Caco-2 (cell line): Measurements from ENCODE around the gene GPX2. TPM values are rescaled to one million over a fixed set of nuclear protein-coding genes. Genes with fewer than 3 reads are reported as not detected.

Experiments used
- BruUV-seq: library from RNA; stranded (reverse); fragments of 400-500 nt; replicated peaks from 2 replicates; lab custom pipeline; 2021; lab: Mats Ljungman, UMichigan
- CTCF ChIA-PET: fragments of 300-600 bp; sonication (Branson Sonifier 250); formaldehyde crosslinking; loops from one replicate; lab custom pipeline; 2022; ENCODE audit warnings: antibody characterized with exemption; lab: Charles Lee
- POLR2A ChIA-PET: fragments of 300-600 bp; sonication (Branson Sonifier 250); formaldehyde crosslinking; loops from one replicate; lab custom pipeline; 2022; ENCODE audit warnings: antibody characterized with exemption; lab: Charles Lee
- DNase-seq, 2 experiments: peaks; one replicate each; pipeline versions ENCODE4 v3.0.0 to v3.0.0-alpha.2; 2020 to 2022
- H3K27me3 ChIP-seq: replicated peaks from 2 replicates; pipeline ENCODE4 v1.6.0; 2011; ENCODE audit warnings: low read length; ENCODE audit not compliant: control insufficient read depth, insufficient read depth
- H3K36me3 ChIP-seq: 2 replicates; pipeline ENCODE4 v1.5.1; 2011; ENCODE audit warnings: low read length; ENCODE audit not compliant: control insufficient read depth, insufficient read depth
- H3K4me1 ChIP-seq: fragments of 250-450 bp; sonication (Bioruptor Pico); 2 replicates; pipeline ENCODE4 v1.5.1; 2020; ENCODE audit warnings: mild to moderate bottlenecking
- H3K4me3 ChIP-seq: 2 replicates; pipeline ENCODE4 v1.5.1; 2011; ENCODE audit warnings: low read depth, mild to moderate bottlenecking, control low read depth, low read length
- H3K9me3 ChIP-seq: fragments of 250-450 bp; sonication (Bioruptor Pico); 2 replicates; pipeline ENCODE4 v1.5.1; 2020; ENCODE audit warnings: mild to moderate bottlenecking, moderate library complexity
- H3K27ac Mint-ChIP-seq: one replicate; pipeline ENCODE4 v1.8.0; 2022; ENCODE audit warnings: mixed read lengths; ENCODE audit not compliant: unreplicated experiment
- H3K27me3 Mint-ChIP-seq: one replicate; pipeline ENCODE4 v1.8.0; 2022; ENCODE audit warnings: mixed read lengths; ENCODE audit not compliant: insufficient read depth, unreplicated experiment
- H3K36me3 Mint-ChIP-seq: one replicate; pipeline ENCODE4 v1.8.0; 2022; ENCODE audit warnings: mild to moderate bottlenecking, mixed read lengths; ENCODE audit not compliant: insufficient read depth, unreplicated experiment
- H3K4me1 Mint-ChIP-seq: one replicate; pipeline ENCODE4 v1.8.0; 2022; ENCODE audit warnings: low read depth, mixed read lengths; ENCODE audit not compliant: unreplicated experiment
- H3K4me3 Mint-ChIP-seq: one replicate; pipeline ENCODE4 v1.8.0; 2022; ENCODE audit warnings: mild to moderate bottlenecking, moderate library complexity, mixed read lengths; ENCODE audit not compliant: unreplicated experiment
- H3K9me3 Mint-ChIP-seq: one replicate; pipeline ENCODE4 v1.8.0; 2022; ENCODE audit warnings: mixed read lengths; ENCODE audit not compliant: unreplicated experiment
- CTCF ChIP-seq, 2 experiments: fragments of 200-600 bp in 1 of 2; IDR thresholded peaks; 1 replicate in 1 of 2; 2 replicates in 1 of 2; pipeline versions ENCODE4 v1.5.1 to v1.8.0; 2011 to 2022; ENCODE audit warnings: antibody characterized with exemption in 1 of 2, control low read depth in 1 of 2, inconsistent platforms in 1 of 2, low read depth in 1 of 2, low read length in 1 of 2, mild to moderate bottlenecking in 1 of 2, moderate library complexity in 1 of 2; ENCODE audit not compliant: insufficient read depth in 1 of 2, severe bottlenecking in 1 of 2, unreplicated experiment in 1 of 2
- intact Hi-C: fragments of 100-400 bp; cut with micrococcal nuclease; formaldehyde crosslinking; loops from one replicate; pipeline ENCODE4 v1.10.0; 2022; ENCODE audit not compliant: unreplicated experiment
- total RNA-seq: library from RNA; stranded (reverse); gene quantifications from 2 replicates; pipeline ENCODE4 v1.2.3, GENCODE V29; 2022

The GPX2 gene
- total RNA-seq, 1 experiment from 2014 or later, result 48.1 TPM

DNA sequence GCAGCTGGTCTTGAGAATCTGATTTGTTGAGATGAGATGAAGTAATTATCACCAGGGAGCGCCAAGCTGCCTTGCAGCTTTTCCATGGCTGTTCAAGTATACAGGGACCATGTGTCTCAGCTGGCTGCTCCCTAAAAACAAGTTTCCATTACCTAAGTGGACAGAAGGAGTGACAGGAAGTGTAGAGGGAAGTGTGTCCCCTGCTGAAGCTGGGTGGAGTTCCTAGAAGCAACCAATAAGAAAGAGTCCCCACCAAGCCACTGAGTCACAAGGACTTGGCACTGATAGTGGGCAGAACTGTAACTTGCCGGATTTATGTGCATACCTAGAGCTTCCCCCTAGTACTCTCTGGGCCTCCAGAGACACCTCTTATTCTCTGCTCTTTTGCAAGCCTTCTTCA lies 1.5 kb upstream of the GPX2 start:
- Histone ChIP-seq H3K9me3 (no peaks in the 10 kb centered on the region), H3K4me1 (peaks cover 48% of the 10 kb centered on the region), H3K36me3 (peaks cover 4% of the 10 kb centered on the region; the same call in 1 of the 2 replicates), H3K4me3 (no peak overlapping the region), H3K27me3 (no peaks in the 10 kb centered on the region)
- Mint-ChIP-seq H3K4me3 (no peak overlapping the region), H3K27ac (peak overlapping the region; percentile 26), H3K36me3 (peaks cover 74% of the 10 kb centered on the region), H3K27me3 (no peaks in the 10 kb centered on the region), H3K4me1 (peaks cover 52% of the 10 kb centered on the region), H3K9me3 (no peaks in the 10 kb centered on the region)
- TF ChIP-seq CTCF (IDR thresholded peaks at IDR 0.05; ENCODE audit: insufficient read depth in 1 of 2, low read depth in 1 of 2, low read length in 1 of 2, severe bottlenecking in 1 of 2, unreplicated experiment in 1 of 2), result no peak
- no peak for DNase-seq
- intact Hi-C loops, result no loop called here
- POLR2A ChIA-PET, result no interaction called here
- no TSS peak for BruUV-seq
- CTCF ChIA-PET, result interaction anchor here (0.6 kb wide), 2 partner anchors 28 to 158 kb away, joined by 3 to 5 read pairs; partner anchors contain the start of gene MAX

DNA sequence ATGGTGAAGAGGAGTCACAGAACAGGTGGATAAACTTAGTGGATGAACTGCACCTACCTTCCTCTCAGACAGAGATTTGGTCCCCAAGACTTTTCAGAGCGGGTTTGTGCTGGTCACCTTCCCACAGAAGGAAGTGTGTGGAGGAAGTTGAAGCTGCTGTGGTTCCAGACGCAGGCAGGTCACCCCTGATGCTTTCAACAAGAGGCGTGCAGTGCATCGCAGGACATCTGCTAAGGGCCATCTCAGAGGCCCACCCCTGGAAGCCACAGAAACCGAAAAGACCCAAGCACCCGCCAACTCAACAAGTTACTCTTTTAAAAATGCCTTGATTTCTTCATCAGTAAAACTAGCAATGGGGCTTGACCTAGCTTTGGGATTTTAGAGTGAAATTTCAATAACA lies 1.0 kb upstream of the GPX2 start:
- H3K4me1 Mint-ChIP-seq, result peaks cover 57% of the 10 kb centered on the region
- H3K4me3 Mint-ChIP-seq, result no peak overlapping the region
- peak overlapping the region; percentile 32 for H3K27ac Mint-ChIP-seq
- Histone ChIP-seq H3K4me1 (peaks cover 53% of the 10 kb centered on the region), H3K9me3 (no peaks in the 10 kb centered on the region), H3K4me3 (no peak overlapping the region), H3K36me3 (peaks cover 4% of the 10 kb centered on the region; the same call in 1 of the 2 replicates), H3K27me3 (no peaks in the 10 kb centered on the region)
- intact Hi-C loops, result no loop called here
- no peaks in the 10 kb centered on the region for H3K9me3 Mint-ChIP-seq
- no TSS peak for BruUV-seq
- POLR2A ChIA-PET, result no interaction called here
- no peaks in the 10 kb centered on the region for H3K27me3 Mint-ChIP-seq
- TF ChIP-seq CTCF (IDR thresholded peaks at IDR 0.05; ENCODE audit: insufficient read depth in 1 of 2, low read depth in 1 of 2, low read length in 1 of 2, severe bottlenecking in 1 of 2, unreplicated experiment in 1 of 2), result no peak
- no peak for DNase-seq
- H3K36me3 Mint-ChIP-seq, result peaks cover 71% of the 10 kb centered on the region
- CTCF ChIA-PET, result no interaction called here

DNA sequence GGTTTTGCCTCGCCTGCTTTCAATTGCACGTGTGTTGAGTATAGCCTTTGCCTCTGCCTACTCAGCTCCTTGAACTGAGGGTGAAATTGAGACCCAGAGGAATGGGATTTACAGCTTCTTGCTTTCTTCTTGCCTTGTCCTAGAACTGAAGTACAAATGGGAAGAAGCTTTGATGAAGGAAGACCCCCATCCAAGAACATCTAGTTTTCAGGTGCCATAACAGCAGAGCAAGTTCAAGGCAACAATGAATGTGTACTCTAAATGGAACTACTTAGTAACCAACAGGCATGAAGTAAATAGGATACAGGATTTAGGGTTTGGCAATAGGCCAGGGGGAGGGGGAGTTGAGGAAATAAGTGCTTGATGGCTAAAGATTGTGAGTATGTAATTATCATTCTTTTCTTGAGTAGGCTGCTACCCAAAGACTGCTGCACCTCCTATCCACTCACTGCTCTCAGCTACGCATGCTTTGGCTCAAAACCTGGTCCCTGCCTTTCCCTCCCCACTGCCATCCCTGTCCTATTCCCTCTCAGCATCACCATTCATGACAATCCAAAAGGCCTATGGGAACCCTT lies 2.1 kb downstream of the GPX2 start:
- H3K9me3 ChIP-seq, result no peaks in the 10 kb centered on the region
- Mint-ChIP-seq H3K27me3 (no peaks in the 10 kb centered on the region), H3K9me3 (no peaks in the 10 kb centered on the region), H3K27ac (peak overlapping the region; percentile 56), H3K4me1 (peaks cover 72% of the 10 kb centered on the region), H3K4me3 (peak overlapping the region; percentile 29), H3K36me3 (peaks cover 57% of the 10 kb centered on the region)
- H3K27me3 ChIP-seq, result no peaks in the 10 kb centered on the region
- CTCF ChIA-PET, result no interaction called here
- no peak overlapping the region for H3K4me3 ChIP-seq
- no peak for DNase-seq
- H3K4me1 ChIP-seq, result peaks cover 74% of the 10 kb centered on the region
- POLR2A ChIA-PET, result interaction anchor here (0.7 kb wide), 1 partner anchor 502 kb away, joined by 4 read pairs; no protein-coding TSS in a partner anchor
- intact Hi-C loops, result no loop called here
- TF ChIP-seq CTCF (IDR thresholded peaks at IDR 0.05; ENCODE audit: insufficient read depth in 1 of 2, low read depth in 1 of 2, low read length in 1 of 2, severe bottlenecking in 1 of 2, unreplicated experiment in 1 of 2), result no peak
- H3K36me3 ChIP-seq, result peaks cover 2% of the 10 kb centered on the region; the same call in 1 of the 2 replicates
- no TSS peak for BruUV-seq
